GM12878 (cell line): ENCODE results near the gene SEPTIN10.

ENCODE experiments used
- BACH1 ChIP-seq: fragments of 450-650 bp; IDR thresholded peaks from 2 replicates; pipeline ENCODE4 v1.6.1; 2017; ENCODE audit warnings: mild to moderate bottlenecking, borderline replicate concordance
- BRCA1 ChIP-seq: IDR thresholded peaks from 2 replicates; pipeline ENCODE4 v1.6.1; 2011; ENCODE audit warnings: low read depth, low read length, improper control_type of control experiment
- CEBPZ ChIP-seq: fragments of 150-350 bp; IDR thresholded peaks from 2 replicates; pipeline ENCODE4 v1.6.1; 2016; ENCODE audit warnings: low read depth, low read length
- CHD2 ChIP-seq: IDR thresholded peaks from 2 replicates; pipeline ENCODE4 v1.6.1; 2011; ENCODE audit warnings: low read depth, low read length, improper control_type of control experiment, borderline replicate concordance
- CTCF ChIP-seq, 3 experiments: IDR thresholded peaks in 2 of 3; conservative IDR thresholded peaks in 1 of 3; 2 replicates each; pipeline ENCODE4 v1.5.1; 2011; ENCODE audit warnings: low read depth in 3 of 3, low read length in 3 of 3, mild to moderate bottlenecking in 3 of 3, control low read depth in 2 of 3, moderate library complexity in 2 of 3, inconsistent platforms in 1 of 3, mixed read lengths in 1 of 3; ENCODE audit not compliant: control insufficient read depth in 2 of 3, insufficient read depth in 1 of 3; ENCODE audit errors: extremely low read depth in 1 of 3
- EGR1 ChIP-seq, 2 experiments: IDR thresholded peaks; 1 replicate in 1 of 2; 2 replicates in 1 of 2; pipeline ENCODE4 v1.6.1; 2011 to 2012; ENCODE audit warnings: low read depth in 2 of 2, low read length in 2 of 2, borderline replicate concordance in 1 of 2, mild to moderate bottlenecking in 1 of 2, moderate library complexity in 1 of 2
- HCFC1 ChIP-seq: fragments of 150-350 bp; IDR thresholded peaks from 2 replicates; pipeline ENCODE4 v1.6.1; 2014; ENCODE audit warnings: low read length
- HDGF ChIP-seq: fragments of 450-650 bp; IDR thresholded peaks from 2 replicates; pipeline ENCODE4 v1.6.1; 2016; ENCODE audit warnings: antibody characterized with exemption
- ZBTB33 ChIP-seq: fragments of 450-650 bp; IDR thresholded peaks from 2 replicates; pipeline ENCODE4 v1.6.1; 2017; ENCODE audit warnings: mild to moderate bottlenecking
- TF ChIP-seq, protein P1 (sequence below): IDR thresholded peaks from 2 replicates; pipeline ENCODE4 v1.6.1; 2012; ENCODE audit warnings: mild to moderate bottlenecking, low read depth, low read length

DNA sequence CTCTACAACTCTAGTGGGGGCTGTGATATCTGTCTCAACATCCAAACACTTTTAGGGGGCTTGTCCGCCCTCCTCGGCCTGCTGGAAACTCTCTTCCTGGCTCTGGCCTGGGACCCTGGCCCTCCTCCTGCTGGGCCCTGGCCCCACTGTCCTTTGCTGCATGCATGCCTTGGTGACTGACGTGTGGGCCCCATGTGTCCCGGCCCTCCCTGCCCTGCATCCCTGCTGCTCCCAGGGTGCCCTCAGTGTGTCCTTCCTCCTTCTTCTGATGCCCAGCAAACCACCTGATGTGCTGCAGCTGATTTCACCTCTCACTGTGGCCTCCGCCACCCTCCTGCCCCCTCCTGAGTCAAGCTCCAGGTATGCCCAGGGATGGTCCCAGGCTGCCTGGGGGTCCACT lies 101.7 kb downstream of the SEPTIN10 start:
- TF ChIP-seq HDGF (no peak), HCFC1 (no peak), BACH1 (no peak), CEBPZ (no peak), CHD2 (no peak), EGR1 (IDR thresholded peaks at IDR 0.05; ENCODE audit: borderline replicate concordance in 1 of 2, low read depth in 2 of 2, low read length in 2 of 2) (no peak), CTCF (IDR thresholded peaks at IDR 0.05 in 2 of 3, conservative IDR thresholded peaks at IDR 0.05 in 1 of 3; ENCODE audit: control insufficient read depth in 2 of 3, extremely low read depth in 1 of 3, insufficient read depth in 1 of 3, low read depth in 3 of 3, low read length in 3 of 3) (no peak), ZBTB33 (no peak), BRCA1 (no peak)
- TF ChIP-seq, protein P1, sequence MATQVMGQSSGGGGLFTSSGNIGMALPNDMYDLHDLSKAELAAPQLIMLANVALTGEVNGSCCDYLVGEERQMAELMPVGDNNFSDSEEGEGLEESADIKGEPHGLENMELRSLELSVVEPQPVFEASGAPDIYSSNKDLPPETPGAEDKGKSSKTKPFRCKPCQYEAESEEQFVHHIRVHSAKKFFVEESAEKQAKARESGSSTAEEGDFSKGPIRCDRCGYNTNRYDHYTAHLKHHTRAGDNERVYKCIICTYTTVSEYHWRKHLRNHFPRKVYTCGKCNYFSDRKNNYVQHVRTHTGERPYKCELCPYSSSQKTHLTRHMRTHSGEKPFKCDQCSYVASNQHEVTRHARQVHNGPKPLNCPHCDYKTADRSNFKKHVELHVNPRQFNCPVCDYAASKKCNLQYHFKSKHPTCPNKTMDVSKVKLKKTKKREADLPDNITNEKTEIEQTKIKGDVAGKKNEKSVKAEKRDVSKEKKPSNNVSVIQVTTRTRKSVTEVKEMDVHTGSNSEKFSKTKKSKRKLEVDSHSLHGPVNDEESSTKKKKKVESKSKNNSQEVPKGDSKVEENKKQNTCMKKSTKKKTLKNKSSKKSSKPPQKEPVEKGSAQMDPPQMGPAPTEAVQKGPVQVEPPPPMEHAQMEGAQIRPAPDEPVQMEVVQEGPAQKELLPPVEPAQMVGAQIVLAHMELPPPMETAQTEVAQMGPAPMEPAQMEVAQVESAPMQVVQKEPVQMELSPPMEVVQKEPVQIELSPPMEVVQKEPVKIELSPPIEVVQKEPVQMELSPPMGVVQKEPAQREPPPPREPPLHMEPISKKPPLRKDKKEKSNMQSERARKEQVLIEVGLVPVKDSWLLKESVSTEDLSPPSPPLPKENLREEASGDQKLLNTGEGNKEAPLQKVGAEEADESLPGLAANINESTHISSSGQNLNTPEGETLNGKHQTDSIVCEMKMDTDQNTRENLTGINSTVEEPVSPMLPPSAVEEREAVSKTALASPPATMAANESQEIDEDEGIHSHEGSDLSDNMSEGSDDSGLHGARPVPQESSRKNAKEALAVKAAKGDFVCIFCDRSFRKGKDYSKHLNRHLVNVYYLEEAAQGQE, result no peak
